Sigmoid colon (tissue), 7 donors: ENCODE data around the gene SYPL1. TPM values are rescaled to one million over a fixed set of nuclear protein-coding genes. Genes with fewer than 3 reads are reported as not detected.

ENCODE experiments used
- DNase-seq: peaks from one replicate; pipeline ENCODE4 v3.0.0-alpha.2; 2019
- H3K27ac ChIP-seq, 4 donors: fragments of 200-600 bp; sonication (generic); one replicate each; pipeline ENCODE4 v1.5.1; 2016 to 2019; ENCODE audit warnings: mild to moderate bottlenecking in 1 of 4
- H3K27me3 ChIP-seq, 3 donors: fragments of 200-600 bp; sonication (generic); one replicate each; pipeline ENCODE4 v1.5.1; 2019; ENCODE audit warnings: mild to moderate bottlenecking in 1 of 3
- H3K36me3 ChIP-seq, 4 donors: fragments of 200-600 bp; sonication (generic); one replicate each; pipeline ENCODE4 v1.5.1; 2016 to 2019
- H3K4me1 ChIP-seq, 4 donors: fragments of 200-600 bp; sonication (generic); one replicate each; pipeline ENCODE4 v1.5.1; 2017 to 2019
- H3K4me3 ChIP-seq, 4 donors: fragments of 200-600 bp; sonication (generic); one replicate each; pipeline ENCODE4 v1.5.1; 2017 to 2019; ENCODE audit warnings: mild to moderate bottlenecking in 2 of 4, moderate library complexity in 1 of 4
- H3K9me3 ChIP-seq, 4 donors: fragments of 200-600 bp in 3 of 4; sonication (generic) in 3 of 4; one replicate each; pipeline versions ENCODE4 v1.5.1 to v1.6.1; 2013 to 2019
- EP300 ChIP-seq, 4 donors: sonication (generic); formaldehyde crosslinking; IDR thresholded peaks; one replicate each; pipeline ENCODE4 v1.6.1; 2017; ENCODE audit warnings: antibody characterized with exemption in 4 of 4
- POLR2A ChIP-seq, 2 donors: fragments of 450-650 bp; IDR thresholded peaks; one replicate each; pipeline ENCODE4 v1.6.1; 2016; ENCODE audit warnings: antibody characterized with exemption in 2 of 2, mild to moderate bottlenecking in 2 of 2, moderate library complexity in 2 of 2
- POLR2AphosphoS5 ChIP-seq, 4 donors: sonication (generic); formaldehyde crosslinking; IDR thresholded peaks; one replicate each; pipeline ENCODE4 v1.6.1; 2017; ENCODE audit warnings: antibody characterized with exemption in 4 of 4
- WGBS, 2 donors: extraction: QIAGEN DNeasy Blood & Tissue Kit; methylation state at CpG; one replicate each; pipeline ENCODE4 v1.1.7; 2013; 5-methylcytosine and 5-hydroxymethylcytosine counted together
- intact Hi-C: fragments of 100-400 bp; cut with DNase I; formaldehyde crosslinking; loops from one replicate; pipeline ENCODE4 v1.15.1; 2023
- polyA plus RNA-seq, 3 donors: library from polyadenylated mRNA; stranded (reverse); fragments of 200-250 nt; gene quantifications; one replicate each; pipeline ENCODE4 v1.2.3, GENCODE V29; 2013
- total RNA-seq, 4 donors: library from RNA; depleted of rRNA; stranded (reverse); fragments of >200 nt; gene quantifications; one replicate each; pipeline ENCODE4 v1.1.0, GENCODE V29; 2016
- TF ChIP-seq, protein P1 (sequence below), 4 experiments: fragments of 450-650 bp in 3 of 4; fragments of 200-600 bp in 1 of 4; IDR thresholded peaks; one replicate each; pipeline ENCODE4 v1.5.1; 2016 to 2019; ENCODE audit warnings: antibody characterized with exemption in 4 of 4, mild to moderate bottlenecking in 3 of 4, moderate library complexity in 2 of 4
- donor health status: healthy with polysubstance abuse.
- donor health status: Bipolar disorder and iron deficiency.
- donor health status: healthy.

SYPL1 gene
- total and polyA plus RNA-seq, 7 donors = 21.0 to 184 (median 99.5) TPM

DNA sequence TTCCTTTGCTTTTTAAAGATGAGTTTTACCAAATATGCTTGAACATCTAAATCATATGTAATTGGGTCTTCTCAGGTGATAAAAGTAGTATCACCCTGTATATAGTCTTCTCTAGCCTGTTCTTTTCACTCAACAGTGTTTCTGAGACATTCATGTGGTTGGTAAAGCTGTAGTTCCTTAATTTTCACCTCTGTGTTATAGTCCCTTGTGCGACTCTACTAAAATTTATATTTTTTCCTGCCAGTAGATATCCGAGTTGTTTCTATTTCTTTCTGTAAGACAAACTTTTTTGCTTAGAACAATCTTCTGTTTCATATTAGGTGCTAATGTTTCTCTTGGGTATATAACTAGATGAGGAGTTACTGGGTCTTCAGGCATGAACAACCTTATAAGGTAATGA is 35.6 kb downstream of the SYPL1 start:
- H3K27ac ChIP-seq = no peak overlapping the region
- TF ChIP-seq EP300 (IDR thresholded peaks at IDR 0.05) (no peak), POLR2A (IDR thresholded peaks at IDR 0.05) (no peak), POLR2AphosphoS5 (IDR thresholded peaks at IDR 0.05) (no peak)
- TF ChIP-seq, protein P1, sequence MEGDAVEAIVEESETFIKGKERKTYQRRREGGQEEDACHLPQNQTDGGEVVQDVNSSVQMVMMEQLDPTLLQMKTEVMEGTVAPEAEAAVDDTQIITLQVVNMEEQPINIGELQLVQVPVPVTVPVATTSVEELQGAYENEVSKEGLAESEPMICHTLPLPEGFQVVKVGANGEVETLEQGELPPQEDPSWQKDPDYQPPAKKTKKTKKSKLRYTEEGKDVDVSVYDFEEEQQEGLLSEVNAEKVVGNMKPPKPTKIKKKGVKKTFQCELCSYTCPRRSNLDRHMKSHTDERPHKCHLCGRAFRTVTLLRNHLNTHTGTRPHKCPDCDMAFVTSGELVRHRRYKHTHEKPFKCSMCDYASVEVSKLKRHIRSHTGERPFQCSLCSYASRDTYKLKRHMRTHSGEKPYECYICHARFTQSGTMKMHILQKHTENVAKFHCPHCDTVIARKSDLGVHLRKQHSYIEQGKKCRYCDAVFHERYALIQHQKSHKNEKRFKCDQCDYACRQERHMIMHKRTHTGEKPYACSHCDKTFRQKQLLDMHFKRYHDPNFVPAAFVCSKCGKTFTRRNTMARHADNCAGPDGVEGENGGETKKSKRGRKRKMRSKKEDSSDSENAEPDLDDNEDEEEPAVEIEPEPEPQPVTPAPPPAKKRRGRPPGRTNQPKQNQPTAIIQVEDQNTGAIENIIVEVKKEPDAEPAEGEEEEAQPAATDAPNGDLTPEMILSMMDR (IDR thresholded peaks at IDR 0.05) = no peak
- no peak for DNase-seq
- H3K9me3 ChIP-seq = no peaks in the 10 kb centered on the region
- H3K4me1 ChIP-seq = peaks cover 0 to 45% (median 32%) of the 10 kb centered on the region in 4 donors
- H3K4me3 ChIP-seq = no peak overlapping the region
- no peaks in the 10 kb centered on the region for H3K27me3 ChIP-seq
- no peaks in the 10 kb centered on the region for H3K36me3 ChIP-seq
- WGBS, 2 donors = 80 to 91% methylated on average over 2 of the region's 2 CpGs
- intact Hi-C loops = no loop called here

DNA sequence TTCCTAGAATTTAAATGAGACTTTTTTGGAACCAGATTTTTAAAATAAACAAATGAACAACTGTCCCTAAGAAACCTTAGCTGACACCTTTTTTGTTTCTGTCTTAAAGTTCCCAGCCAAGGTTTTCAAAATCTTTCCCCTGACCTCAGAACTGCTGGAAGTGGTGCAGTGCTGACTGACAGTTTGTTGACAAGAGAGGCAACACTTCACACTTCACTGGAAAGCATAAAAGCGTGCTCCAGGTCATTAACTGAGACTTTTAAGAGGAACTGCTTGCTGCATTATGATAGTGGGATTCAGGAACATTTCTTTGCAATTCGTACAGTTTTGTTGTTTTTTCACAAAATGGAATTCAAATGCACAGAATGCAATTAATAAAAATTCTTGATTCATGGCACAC is 36.2 kb downstream of the SYPL1 start:
- Histone ChIP-seq H3K9me3 (no peaks in the 10 kb centered on the region), H3K27ac (peak overlapping the region in 1 of 4 donors; percentile 7), H3K36me3 (no peaks in the 10 kb centered on the region), H3K4me3 (no peak overlapping the region), H3K4me1 (peaks cover 0 to 51% (median 38%) of the 10 kb centered on the region in 4 donors), H3K27me3 (no peaks in the 10 kb centered on the region)
- no peak for DNase-seq
- TF ChIP-seq POLR2A (IDR thresholded peaks at IDR 0.05) = no peak
- TF ChIP-seq, protein P1 (IDR thresholded peaks at IDR 0.05) = no peak
- no peak for TF ChIP-seq EP300 (IDR thresholded peaks at IDR 0.05)
- no peak for TF ChIP-seq POLR2AphosphoS5 (IDR thresholded peaks at IDR 0.05)
- 45 to 60% methylated on average over 2 of the region's 2 CpGs for WGBS, 2 donors
- intact Hi-C loops = no loop called here

DNA sequence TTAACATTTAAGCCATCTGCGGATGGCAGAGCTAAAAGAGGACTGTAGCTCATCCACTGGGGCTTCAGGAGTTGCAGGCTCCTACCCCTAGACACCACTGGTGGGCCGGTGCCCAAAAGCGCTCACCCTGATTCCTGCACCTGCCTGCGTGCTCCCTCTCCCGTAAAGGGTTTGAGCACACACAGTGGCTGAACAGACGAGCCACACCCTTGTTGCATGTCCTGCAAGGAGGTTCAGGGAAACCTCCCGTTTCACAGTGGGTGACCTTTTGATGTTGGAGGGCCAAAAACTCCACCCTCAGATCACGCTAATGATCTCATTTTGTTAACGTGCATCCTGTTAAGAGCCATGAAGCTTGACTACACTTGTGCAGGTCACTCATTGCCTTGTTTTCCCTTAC is 37.9 kb downstream of the SYPL1 start:
- Histone ChIP-seq H3K27ac (no peak overlapping the region), H3K4me1 (peaks cover 0 to 68% (median 54%) of the 10 kb centered on the region in 4 donors), H3K27me3 (no peaks in the 10 kb centered on the region), H3K36me3 (no peaks in the 10 kb centered on the region), H3K4me3 (no peak overlapping the region), H3K9me3 (no peaks in the 10 kb centered on the region)
- no peak for TF ChIP-seq EP300 (IDR thresholded peaks at IDR 0.05)
- TF ChIP-seq, protein P1 (IDR thresholded peaks at IDR 0.05) = no peak
- TF ChIP-seq POLR2AphosphoS5 (IDR thresholded peaks at IDR 0.05) = no peak
- TF ChIP-seq POLR2A (IDR thresholded peaks at IDR 0.05) = no peak
- no peak for DNase-seq
- intact Hi-C loops = no loop called here
- WGBS, 2 donors = 45 to 66% methylated on average over 9 of the region's 9 CpGs

DNA sequence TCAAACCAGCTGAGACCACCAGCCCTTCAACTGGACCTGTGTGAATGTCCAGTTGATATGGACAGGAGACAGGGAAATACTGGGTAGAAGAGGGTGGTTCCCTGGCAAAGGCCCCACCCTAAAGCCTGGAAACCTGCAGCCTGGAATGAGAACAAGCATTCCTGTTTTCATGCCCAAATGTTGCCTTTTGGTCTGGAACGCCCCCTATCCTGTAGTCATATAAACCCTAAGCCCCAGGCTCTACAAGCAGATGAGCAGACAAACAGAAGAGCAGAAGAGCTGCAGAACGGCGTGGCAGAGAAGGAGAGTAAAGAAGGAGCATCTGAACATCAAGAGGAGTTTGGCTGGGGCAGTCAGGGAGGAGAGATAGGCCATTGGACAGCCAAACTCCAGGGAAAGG is 38.4 kb downstream of the SYPL1 start:
- peaks cover 0 to 73% (median 59%) of the 10 kb centered on the region in 4 donors for H3K4me1 ChIP-seq
- no peaks in the 10 kb centered on the region for H3K36me3 ChIP-seq
- no peaks in the 10 kb centered on the region for H3K9me3 ChIP-seq
- H3K27me3 ChIP-seq = no peaks in the 10 kb centered on the region
- TF ChIP-seq POLR2AphosphoS5 (IDR thresholded peaks at IDR 0.05) = no peak
- no peak for TF ChIP-seq POLR2A (IDR thresholded peaks at IDR 0.05)
- TF ChIP-seq, protein P1 (IDR thresholded peaks at IDR 0.05) = no peak
- no peak for TF ChIP-seq EP300 (IDR thresholded peaks at IDR 0.05)
- 87 to 92% methylated on average over 3 of the region's 3 CpGs for WGBS, 2 donors
- no peak overlapping the region for H3K4me3 ChIP-seq
- no peak for DNase-seq
- peak overlapping the region in 3 of 4 donors; percentile 7 to 75 (median 18) for H3K27ac ChIP-seq
- intact Hi-C loops = no loop called here

DNA sequence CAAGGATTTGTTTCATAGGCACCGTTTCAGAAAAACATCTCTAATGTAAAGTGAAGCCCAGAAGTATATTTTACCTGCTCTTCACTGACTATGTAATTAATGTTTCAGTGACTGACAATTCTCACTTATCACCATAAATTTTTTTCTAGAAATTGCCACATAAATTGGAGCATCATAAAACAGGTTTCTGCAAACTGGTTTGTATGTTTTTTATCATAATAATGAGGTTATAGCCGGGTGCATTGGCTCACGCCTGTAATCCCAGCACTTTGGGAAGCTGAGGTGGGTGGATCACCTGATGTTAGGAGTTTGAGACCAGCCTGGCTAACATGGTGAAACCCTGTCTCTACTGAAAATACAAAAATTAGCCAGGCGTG is 39.4 kb downstream of the SYPL1 start:
- Histone ChIP-seq H3K9me3 (no peaks in the 10 kb centered on the region), H3K27me3 (no peaks in the 10 kb centered on the region), H3K4me1 (peaks cover 0 to 83% (median 65%) of the 10 kb centered on the region in 4 donors), H3K36me3 (no peaks in the 10 kb centered on the region), H3K27ac (peak overlapping the region; percentile 75 to 90 (median 88)), H3K4me3 (no peak overlapping the region)
- 56 to 70% methylated on average over 4 of the region's 4 CpGs for WGBS, 2 donors
- intact Hi-C loops = no loop called here
- TF ChIP-seq POLR2AphosphoS5 (IDR thresholded peaks at IDR 0.05) (no peak), EP300 (IDR thresholded peaks at IDR 0.05) (no peak), POLR2A (IDR thresholded peaks at IDR 0.05) (no peak)
- TF ChIP-seq, protein P1 (IDR thresholded peaks at IDR 0.05) = no peak
- DNase-seq = no peak
